Measurements from ENCODE around the gene ATG7.

Gene ATG7

DNA sequence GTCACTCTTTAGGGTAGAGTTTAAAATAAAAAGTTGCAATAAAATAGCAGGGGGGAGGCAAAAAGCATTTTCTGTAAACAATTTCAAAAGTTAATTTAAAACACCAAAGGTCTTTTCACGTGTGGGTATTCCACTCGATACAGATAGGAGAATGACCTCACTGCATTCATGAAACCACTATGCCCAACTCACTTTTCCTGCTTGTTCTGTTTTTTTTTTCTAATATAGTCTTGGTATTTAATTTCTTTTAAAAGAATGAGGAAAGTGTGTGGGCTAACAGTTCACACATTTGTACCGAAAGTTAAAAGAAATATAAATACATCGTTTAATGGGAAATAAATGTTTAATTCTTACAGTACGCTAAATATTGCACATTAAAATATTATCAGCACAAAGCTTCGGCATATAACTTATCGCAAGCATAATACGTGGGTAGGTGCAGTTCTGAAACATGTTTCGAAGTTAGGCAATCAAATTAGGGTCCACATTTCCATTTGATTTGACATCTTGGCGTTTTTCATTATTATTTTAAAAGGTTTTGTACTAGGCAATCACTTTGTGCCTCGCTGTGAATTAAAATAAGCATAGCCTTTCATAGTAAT is 330.1 kb downstream of the ATG7 start:
- DNase-seq (no peak), ATAC-seq (ENCODE audit: insufficient read depth, low read depth) (no peak)
- peaks cover 85% of the 10 kb centered on the region for H3K36me3 ChIP-seq (ENCODE audit: insufficient read depth, low read length)
- no peak overlapping the region for H3K9ac ChIP-seq (ENCODE audit: low read depth, low read length)
- no peak overlapping the region for H3K4me3 ChIP-seq (ENCODE audit: low read depth in 1 of 2, low read length in 2 of 2)
- H3K4me1 ChIP-seq (ENCODE audit: insufficient read depth, low read length) = no peaks in the 10 kb centered on the region
- H3K27me3 ChIP-seq (ENCODE audit: insufficient read depth, low read length, poor library complexity) = no peaks in the 10 kb centered on the region
- H3K79me2 ChIP-seq (ENCODE audit: insufficient read depth, low read length) = peaks cover 97% of the 10 kb centered on the region
- TF ChIP-seq EZH2 (IDR thresholded peaks at IDR 0.05; ENCODE audit: borderline replicate concordance, low read depth, low read length, severe bottlenecking) = no peak
- TF ChIP-seq, protein P1, sequence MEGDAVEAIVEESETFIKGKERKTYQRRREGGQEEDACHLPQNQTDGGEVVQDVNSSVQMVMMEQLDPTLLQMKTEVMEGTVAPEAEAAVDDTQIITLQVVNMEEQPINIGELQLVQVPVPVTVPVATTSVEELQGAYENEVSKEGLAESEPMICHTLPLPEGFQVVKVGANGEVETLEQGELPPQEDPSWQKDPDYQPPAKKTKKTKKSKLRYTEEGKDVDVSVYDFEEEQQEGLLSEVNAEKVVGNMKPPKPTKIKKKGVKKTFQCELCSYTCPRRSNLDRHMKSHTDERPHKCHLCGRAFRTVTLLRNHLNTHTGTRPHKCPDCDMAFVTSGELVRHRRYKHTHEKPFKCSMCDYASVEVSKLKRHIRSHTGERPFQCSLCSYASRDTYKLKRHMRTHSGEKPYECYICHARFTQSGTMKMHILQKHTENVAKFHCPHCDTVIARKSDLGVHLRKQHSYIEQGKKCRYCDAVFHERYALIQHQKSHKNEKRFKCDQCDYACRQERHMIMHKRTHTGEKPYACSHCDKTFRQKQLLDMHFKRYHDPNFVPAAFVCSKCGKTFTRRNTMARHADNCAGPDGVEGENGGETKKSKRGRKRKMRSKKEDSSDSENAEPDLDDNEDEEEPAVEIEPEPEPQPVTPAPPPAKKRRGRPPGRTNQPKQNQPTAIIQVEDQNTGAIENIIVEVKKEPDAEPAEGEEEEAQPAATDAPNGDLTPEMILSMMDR (IDR thresholded peaks at IDR 0.05; ENCODE audit: borderline replicate concordance, extremely low read depth, low read length, poor library complexity, severe bottlenecking) = no peak
- H4K20me1 ChIP-seq (ENCODE audit: insufficient read depth, low read length) = peaks cover 74% of the 10 kb centered on the region
- no peaks in the 10 kb centered on the region for H3K9me3 ChIP-seq (ENCODE audit: insufficient read depth, low read length, severe bottlenecking)
- H3K27ac ChIP-seq (ENCODE audit: low read length) = no peak overlapping the region
- H3K4me2 ChIP-seq (ENCODE audit: insufficient read depth, low read length) = no peak overlapping the region
- no peak overlapping the region for H2AFZ ChIP-seq (ENCODE audit: low read depth, low read length)

DNA sequence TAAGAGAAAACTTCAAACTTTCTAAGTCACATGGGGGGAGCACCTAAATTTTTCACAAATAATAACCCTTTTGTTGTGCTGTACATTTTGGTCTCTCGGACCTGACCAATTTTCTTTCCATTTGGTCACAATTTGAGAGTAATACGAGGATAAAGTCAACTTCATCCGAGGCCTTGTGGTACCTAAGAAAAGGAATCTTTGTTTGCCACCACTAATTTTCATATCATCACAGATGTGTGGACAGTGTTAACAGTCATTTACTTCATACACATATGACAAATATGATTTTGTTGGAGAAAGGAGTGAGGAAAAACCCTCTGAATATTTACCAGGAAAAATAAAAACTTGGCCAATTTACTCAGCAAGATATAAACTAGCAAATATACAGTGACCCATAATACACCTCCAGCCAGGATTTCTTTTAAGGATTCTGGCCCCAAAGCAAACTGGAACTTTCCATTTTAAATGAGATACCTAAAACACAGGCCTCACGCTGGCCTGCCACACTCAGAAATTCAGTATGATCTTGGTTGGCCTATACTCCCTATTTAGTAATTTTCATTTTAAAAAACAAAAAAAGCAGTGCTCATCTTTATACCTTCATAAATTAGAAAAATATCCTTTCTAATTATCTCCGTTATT is 330.8 kb downstream of the ATG7 start:
- H3K9me3 ChIP-seq (ENCODE audit: insufficient read depth, low read length, severe bottlenecking) = no peaks in the 10 kb centered on the region
- no peaks in the 10 kb centered on the region for H3K4me1 ChIP-seq (ENCODE audit: insufficient read depth, low read length)
- H2AFZ ChIP-seq (ENCODE audit: low read depth, low read length) = no peak overlapping the region
- no peak overlapping the region for H3K4me3 ChIP-seq (ENCODE audit: low read depth in 1 of 2, low read length in 2 of 2)
- peaks cover 78% of the 10 kb centered on the region for H3K36me3 ChIP-seq (ENCODE audit: insufficient read depth, low read length)
- H3K4me2 ChIP-seq (ENCODE audit: insufficient read depth, low read length) = no peak overlapping the region
- peaks cover 75% of the 10 kb centered on the region for H4K20me1 ChIP-seq (ENCODE audit: insufficient read depth, low read length)
- peaks cover 97% of the 10 kb centered on the region for H3K79me2 ChIP-seq (ENCODE audit: insufficient read depth, low read length)
- no peak for TF ChIP-seq EZH2 (IDR thresholded peaks at IDR 0.05; ENCODE audit: borderline replicate concordance, low read depth, low read length, severe bottlenecking)
- TF ChIP-seq, protein P1 (IDR thresholded peaks at IDR 0.05; ENCODE audit: borderline replicate concordance, extremely low read depth, low read length, poor library complexity, severe bottlenecking) = no peak
- DNase-seq (no peak), ATAC-seq (ENCODE audit: insufficient read depth, low read depth) (no peak)
- H3K27ac ChIP-seq (ENCODE audit: low read length) = no peak overlapping the region
- H3K27me3 ChIP-seq (ENCODE audit: insufficient read depth, low read length, poor library complexity) = no peaks in the 10 kb centered on the region
- H3K9ac ChIP-seq (ENCODE audit: low read depth, low read length) = no peak overlapping the region

DNA sequence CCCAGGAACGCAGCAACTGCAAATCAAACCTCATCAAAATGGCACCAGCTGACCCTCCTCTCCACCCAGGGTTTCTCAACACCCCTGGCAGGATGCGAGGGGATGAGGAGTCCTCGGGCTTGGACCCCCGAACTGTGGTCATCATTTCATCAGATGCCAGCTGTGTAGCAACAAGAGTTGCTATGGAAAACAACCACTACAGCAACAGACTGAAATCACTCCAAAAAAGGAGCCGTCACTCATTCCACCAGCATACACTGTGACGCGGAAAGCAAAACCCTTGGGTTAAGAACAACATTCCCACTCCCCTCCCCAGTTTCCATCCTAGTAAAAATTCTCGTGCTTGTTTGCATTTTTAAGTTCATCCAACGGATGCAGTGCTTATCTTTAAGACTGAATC is 331.4 kb downstream of the ATG7 start:
- no peaks in the 10 kb centered on the region for H3K4me1 ChIP-seq (ENCODE audit: insufficient read depth, low read length)
- DNase-seq (no peak), ATAC-seq (ENCODE audit: insufficient read depth, low read depth) (no peak)
- no peak overlapping the region for H3K27ac ChIP-seq (ENCODE audit: low read length)
- H4K20me1 ChIP-seq (ENCODE audit: insufficient read depth, low read length) = peaks cover 79% of the 10 kb centered on the region
- H3K36me3 ChIP-seq (ENCODE audit: insufficient read depth, low read length) = peaks cover 72% of the 10 kb centered on the region
- H3K4me2 ChIP-seq (ENCODE audit: insufficient read depth, low read length) = no peak overlapping the region
- H3K4me3 ChIP-seq (ENCODE audit: low read depth in 1 of 2, low read length in 2 of 2) = no peak overlapping the region
- no peak overlapping the region for H2AFZ ChIP-seq (ENCODE audit: low read depth, low read length)
- no peak overlapping the region for H3K9ac ChIP-seq (ENCODE audit: low read depth, low read length)
- no peaks in the 10 kb centered on the region for H3K27me3 ChIP-seq (ENCODE audit: insufficient read depth, low read length, poor library complexity)
- H3K9me3 ChIP-seq (ENCODE audit: insufficient read depth, low read length, severe bottlenecking) = no peaks in the 10 kb centered on the region
- TF ChIP-seq EZH2 (IDR thresholded peaks at IDR 0.05; ENCODE audit: borderline replicate concordance, low read depth, low read length, severe bottlenecking) = no peak
- TF ChIP-seq, protein P1 (IDR thresholded peaks at IDR 0.05; ENCODE audit: borderline replicate concordance, extremely low read depth, low read length, poor library complexity, severe bottlenecking) = no peak
- peaks cover 97% of the 10 kb centered on the region for H3K79me2 ChIP-seq (ENCODE audit: insufficient read depth, low read length)
